ENCODE measurements around the gene MYH11.
"Not testable (repeated sequence)": the region's sequence is repeated elsewhere in the genome, so short reads cannot be mapped to it uniquely, and the experiment has no call there.

The MYH11 gene

DNA sequence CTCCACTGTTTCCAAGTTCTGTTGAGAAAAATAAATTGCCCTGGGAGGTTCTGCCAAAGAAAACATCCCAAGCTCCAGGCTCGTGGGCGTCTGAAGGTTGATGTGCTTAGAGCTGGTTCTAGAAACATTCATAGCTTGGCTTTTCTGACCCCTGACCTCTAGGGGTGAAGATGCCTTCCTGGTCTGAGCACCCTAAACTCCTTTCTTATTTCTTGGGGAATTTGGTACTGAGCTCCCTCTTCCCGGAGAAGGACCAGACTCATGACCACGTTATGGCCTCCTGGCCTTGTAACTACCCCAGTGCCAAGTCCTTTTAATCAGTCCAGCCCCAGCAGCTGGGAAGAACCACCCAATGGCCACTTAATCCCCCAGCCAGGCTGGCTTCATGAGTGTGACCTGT lies 66.4 kb downstream of the MYH11 start:
- Histone ChIP-seq H3K36me3 (replicated peaks) (no peaks in the 10 kb centered on the region), H3K27ac (no peak overlapping the region), H3K27me3 (replicated peaks) (no peaks in the 10 kb centered on the region), H3K4me3 (ENCODE audit: low read depth, low read length) (no peak overlapping the region)
- TF ChIP-seq, protein P1, sequence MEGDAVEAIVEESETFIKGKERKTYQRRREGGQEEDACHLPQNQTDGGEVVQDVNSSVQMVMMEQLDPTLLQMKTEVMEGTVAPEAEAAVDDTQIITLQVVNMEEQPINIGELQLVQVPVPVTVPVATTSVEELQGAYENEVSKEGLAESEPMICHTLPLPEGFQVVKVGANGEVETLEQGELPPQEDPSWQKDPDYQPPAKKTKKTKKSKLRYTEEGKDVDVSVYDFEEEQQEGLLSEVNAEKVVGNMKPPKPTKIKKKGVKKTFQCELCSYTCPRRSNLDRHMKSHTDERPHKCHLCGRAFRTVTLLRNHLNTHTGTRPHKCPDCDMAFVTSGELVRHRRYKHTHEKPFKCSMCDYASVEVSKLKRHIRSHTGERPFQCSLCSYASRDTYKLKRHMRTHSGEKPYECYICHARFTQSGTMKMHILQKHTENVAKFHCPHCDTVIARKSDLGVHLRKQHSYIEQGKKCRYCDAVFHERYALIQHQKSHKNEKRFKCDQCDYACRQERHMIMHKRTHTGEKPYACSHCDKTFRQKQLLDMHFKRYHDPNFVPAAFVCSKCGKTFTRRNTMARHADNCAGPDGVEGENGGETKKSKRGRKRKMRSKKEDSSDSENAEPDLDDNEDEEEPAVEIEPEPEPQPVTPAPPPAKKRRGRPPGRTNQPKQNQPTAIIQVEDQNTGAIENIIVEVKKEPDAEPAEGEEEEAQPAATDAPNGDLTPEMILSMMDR (IDR thresholded peaks at IDR 0.05; ENCODE audit: low read depth, low read length, missing control alignments), result no peak
- in situ Hi-C loops (cut with HindIII; ENCODE audit: low pct_ligation_motif_present, low sequenced_read_pairs), result no loop called here
- DNase-seq, result no peak

DNA sequence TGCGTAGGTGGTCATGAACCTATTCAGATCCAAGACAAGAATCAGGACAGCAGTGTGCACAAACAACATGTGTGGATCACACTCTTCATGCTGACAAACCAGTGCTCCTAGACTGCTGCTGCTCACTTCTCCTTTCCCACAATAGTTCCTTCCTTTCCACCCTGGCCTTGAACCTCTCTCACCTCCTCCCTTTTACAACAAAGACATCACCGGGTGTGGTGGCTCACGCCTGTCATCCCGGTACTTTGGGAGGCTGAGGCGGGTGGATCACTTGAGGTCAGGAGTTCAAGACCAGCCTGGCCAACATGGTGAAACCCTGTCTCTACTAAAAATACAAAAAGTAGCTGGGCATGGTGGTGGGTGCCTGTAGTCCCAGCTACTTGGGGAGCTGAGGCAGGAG lies 67.0 kb downstream of the MYH11 start:
- H3K36me3 ChIP-seq (replicated peaks); in situ Hi-C loops (cut with HindIII; ENCODE audit: low pct_ligation_motif_present, low sequenced_read_pairs); H3K27me3 ChIP-seq (replicated peaks); H3K4me3 ChIP-seq (ENCODE audit: low read depth, low read length); DNase-seq; H3K27ac ChIP-seq: not testable (repeated sequence)

DNA sequence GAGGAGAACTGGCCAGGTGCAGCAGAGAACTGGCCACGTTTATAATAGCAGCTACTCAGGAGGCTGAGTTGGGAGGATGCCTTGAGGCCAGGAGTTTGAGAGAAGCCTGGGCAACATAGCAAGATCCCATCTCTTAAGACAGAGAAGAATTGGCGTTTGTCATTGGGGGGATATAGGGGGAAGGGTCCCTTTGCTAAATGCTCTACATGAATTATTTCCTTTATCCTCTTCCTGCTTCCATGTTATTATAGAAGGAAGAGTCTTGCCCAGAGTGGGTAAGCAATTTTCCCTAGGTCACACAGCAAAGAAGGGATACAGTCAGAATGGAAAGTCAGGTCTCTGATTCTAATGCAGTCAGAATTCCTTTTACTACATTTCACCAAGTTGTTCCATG lies 68.0 kb downstream of the MYH11 start:
- no peak for DNase-seq
- no peak overlapping the region for H3K4me3 ChIP-seq (ENCODE audit: low read depth, low read length)
- in situ Hi-C loops (cut with HindIII; ENCODE audit: low pct_ligation_motif_present, low sequenced_read_pairs), result no loop called here
- no peaks in the 10 kb centered on the region for H3K27me3 ChIP-seq (replicated peaks)
- TF ChIP-seq, protein P1 (IDR thresholded peaks at IDR 0.05; ENCODE audit: low read depth, low read length, missing control alignments), result no peak
- no peak overlapping the region for H3K27ac ChIP-seq
- no peaks in the 10 kb centered on the region for H3K36me3 ChIP-seq (replicated peaks)

DNA sequence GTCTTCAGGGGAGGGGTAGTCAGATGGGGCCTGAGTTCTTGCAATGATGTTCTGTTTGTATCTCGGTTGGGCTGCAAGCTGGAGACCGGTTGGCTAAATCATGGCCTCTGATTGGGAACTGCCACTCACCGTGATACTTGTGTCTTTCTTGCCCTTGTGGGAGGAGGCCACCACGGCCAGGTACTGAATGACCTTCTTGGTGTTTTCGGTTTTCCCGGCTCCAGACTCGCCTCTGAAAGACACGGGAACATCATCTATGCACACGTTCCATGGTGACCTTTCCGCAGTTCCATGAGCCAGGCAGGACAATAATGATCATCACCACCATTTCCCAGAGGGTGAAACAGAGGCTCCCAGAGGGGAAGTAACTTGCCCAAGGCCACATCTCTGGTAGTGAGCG lies 70.3 kb downstream of the MYH11 start:
- in situ Hi-C loops (cut with HindIII; ENCODE audit: low pct_ligation_motif_present, low sequenced_read_pairs), result no loop called here
- H3K27ac ChIP-seq, result no peak overlapping the region
- no peaks in the 10 kb centered on the region for H3K36me3 ChIP-seq (replicated peaks)
- no peaks in the 10 kb centered on the region for H3K27me3 ChIP-seq (replicated peaks)
- no peak overlapping the region for H3K4me3 ChIP-seq (ENCODE audit: low read depth, low read length)
- TF ChIP-seq, protein P1 (IDR thresholded peaks at IDR 0.05; ENCODE audit: low read depth, low read length, missing control alignments), result no peak
- DNase-seq, result no peak

DNA sequence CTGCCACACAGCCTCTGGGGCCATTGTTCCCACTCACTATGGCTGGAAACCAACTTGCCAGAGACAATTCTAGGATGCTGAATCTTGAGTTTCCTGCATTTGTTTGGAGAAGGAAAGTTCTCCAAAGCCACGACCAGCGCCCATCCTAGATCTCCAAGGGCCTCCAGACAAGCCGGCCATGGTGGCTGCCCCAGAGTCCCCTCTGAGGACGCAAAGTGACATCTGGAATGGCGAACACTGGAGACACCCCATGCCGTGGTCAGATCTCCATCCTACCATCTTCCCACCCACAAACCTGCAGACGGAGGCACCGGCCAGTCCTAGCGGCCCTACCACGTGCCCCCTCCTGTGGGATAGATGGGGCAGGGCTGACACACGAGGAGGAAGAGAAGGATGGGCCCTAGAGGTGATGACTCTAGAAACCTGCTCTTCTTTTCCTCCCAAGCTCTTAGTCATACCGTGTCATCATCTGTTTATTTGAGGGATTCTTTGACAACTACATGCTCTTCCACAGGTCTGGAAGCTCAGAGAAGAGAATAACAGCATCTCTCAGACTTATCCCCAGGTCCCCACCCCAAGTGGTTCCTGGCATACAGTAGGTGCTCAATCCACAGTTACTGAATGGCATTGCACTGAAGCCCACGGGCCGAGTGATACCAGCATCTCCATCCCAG lies 71.3 kb downstream of the MYH11 start:
- Histone ChIP-seq H3K27me3 (replicated peaks) (no peaks in the 10 kb centered on the region), H3K36me3 (replicated peaks) (no peaks in the 10 kb centered on the region), H3K4me3 (ENCODE audit: low read depth, low read length) (no peak overlapping the region), H3K27ac (no peak overlapping the region)
- DNase-seq, result no peak
- TF ChIP-seq, protein P1 (IDR thresholded peaks at IDR 0.05; ENCODE audit: low read depth, low read length, missing control alignments), result no peak
- in situ Hi-C loops (cut with HindIII; ENCODE audit: low pct_ligation_motif_present, low sequenced_read_pairs), result no loop called here

DNA sequence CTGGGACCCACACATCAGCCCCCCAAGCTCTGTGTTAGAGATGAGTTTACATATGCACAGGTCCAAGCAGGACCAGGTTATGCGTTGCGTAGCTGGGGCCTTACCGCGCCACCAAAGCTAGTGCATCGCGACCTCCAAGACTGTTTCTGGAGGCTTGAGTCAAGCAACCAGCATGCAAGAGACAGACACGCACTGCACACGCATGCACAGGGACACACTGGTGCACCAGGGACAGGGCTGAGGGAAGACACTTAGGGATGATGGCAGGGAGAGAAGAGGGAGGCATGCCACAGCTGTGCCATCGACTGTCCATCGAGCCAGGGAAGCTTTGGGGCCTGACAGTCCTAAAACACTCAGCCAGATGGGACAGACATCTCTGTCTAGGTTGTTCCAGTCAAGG lies 72.8 kb downstream of the MYH11 start:
- no peaks in the 10 kb centered on the region for H3K27me3 ChIP-seq (replicated peaks)
- TF ChIP-seq, protein P1 (IDR thresholded peaks at IDR 0.05; ENCODE audit: low read depth, low read length, missing control alignments), result no peak
- in situ Hi-C loops (cut with HindIII; ENCODE audit: low pct_ligation_motif_present, low sequenced_read_pairs), result no loop called here

More for the DNA sequence above, 72.8 kb downstream of the MYH11 start:
- no peaks in the 10 kb centered on the region for H3K36me3 ChIP-seq (replicated peaks)
- no peak overlapping the region for H3K27ac ChIP-seq
- H3K4me3 ChIP-seq (ENCODE audit: low read depth, low read length), result no peak overlapping the region
- DNase-seq, result no peak
